ENCODE measurements around the gene AQP12B.

The AQP12B gene

DNA sequence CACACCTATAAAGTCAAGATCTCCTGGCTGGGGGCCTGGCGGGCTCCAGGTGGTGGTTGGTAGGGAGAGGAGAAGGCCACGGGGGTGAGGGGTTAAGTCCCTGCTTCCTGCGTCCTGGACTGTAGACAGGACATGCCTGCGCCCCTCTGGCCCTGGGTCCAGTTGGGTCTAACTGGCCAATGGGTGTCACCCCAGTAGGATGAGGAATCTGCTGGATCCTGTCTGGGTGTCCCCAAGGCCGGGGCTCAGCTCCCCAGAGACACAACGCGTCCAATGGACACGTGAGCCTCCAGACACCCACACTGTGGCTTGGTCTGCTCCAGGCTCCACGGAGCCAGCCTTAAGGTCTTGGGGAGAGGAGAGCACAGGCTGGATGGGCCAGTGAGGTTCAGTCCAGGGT lies 28.6 kb upstream of the AQP12B start:
- H3K27ac ChIP-seq, result no peak overlapping the region
- TF ChIP-seq, protein P1, sequence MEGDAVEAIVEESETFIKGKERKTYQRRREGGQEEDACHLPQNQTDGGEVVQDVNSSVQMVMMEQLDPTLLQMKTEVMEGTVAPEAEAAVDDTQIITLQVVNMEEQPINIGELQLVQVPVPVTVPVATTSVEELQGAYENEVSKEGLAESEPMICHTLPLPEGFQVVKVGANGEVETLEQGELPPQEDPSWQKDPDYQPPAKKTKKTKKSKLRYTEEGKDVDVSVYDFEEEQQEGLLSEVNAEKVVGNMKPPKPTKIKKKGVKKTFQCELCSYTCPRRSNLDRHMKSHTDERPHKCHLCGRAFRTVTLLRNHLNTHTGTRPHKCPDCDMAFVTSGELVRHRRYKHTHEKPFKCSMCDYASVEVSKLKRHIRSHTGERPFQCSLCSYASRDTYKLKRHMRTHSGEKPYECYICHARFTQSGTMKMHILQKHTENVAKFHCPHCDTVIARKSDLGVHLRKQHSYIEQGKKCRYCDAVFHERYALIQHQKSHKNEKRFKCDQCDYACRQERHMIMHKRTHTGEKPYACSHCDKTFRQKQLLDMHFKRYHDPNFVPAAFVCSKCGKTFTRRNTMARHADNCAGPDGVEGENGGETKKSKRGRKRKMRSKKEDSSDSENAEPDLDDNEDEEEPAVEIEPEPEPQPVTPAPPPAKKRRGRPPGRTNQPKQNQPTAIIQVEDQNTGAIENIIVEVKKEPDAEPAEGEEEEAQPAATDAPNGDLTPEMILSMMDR (conservative IDR thresholded peaks at IDR 0.05), result no peak

DNA sequence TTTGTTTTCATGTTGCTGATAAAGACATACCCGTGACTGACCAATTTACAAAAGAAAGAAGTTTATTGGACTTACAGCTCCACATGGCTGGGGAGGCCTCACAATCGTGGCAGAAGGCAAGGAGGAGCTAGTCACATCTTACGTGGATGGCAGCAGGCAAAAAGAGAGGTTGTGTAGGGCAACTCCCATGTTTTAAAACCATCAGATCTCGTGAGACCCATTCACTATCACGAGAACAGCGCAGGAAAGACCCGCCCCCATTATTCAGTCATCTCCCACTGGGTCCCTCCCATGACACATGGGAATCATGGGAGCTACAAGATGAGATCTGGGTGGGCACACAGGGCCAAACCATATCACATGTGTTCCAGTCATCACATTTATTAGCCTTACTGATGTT lies 25.8 kb upstream of the AQP12B start:
- H3K27ac ChIP-seq, result no peak overlapping the region
- TF ChIP-seq, protein P1 (conservative IDR thresholded peaks at IDR 0.05), result no peak

GRCh38 chr2:240707821-240708220 lies 25.1 kb upstream of the AQP12B start:
- H3K27ac ChIP-seq, result no peak overlapping the region
- TF ChIP-seq, protein P1 (conservative IDR thresholded peaks at IDR 0.05), result no peak

- TF ChIP-seq, protein P1 (conservative IDR thresholded peaks at IDR 0.05), result no peak
- no peak overlapping the region for H3K27ac ChIP-seq
Measured at GRCh38 chr2:240707043-240707756, 24.5 kb upstream of the AQP12B start.

DNA sequence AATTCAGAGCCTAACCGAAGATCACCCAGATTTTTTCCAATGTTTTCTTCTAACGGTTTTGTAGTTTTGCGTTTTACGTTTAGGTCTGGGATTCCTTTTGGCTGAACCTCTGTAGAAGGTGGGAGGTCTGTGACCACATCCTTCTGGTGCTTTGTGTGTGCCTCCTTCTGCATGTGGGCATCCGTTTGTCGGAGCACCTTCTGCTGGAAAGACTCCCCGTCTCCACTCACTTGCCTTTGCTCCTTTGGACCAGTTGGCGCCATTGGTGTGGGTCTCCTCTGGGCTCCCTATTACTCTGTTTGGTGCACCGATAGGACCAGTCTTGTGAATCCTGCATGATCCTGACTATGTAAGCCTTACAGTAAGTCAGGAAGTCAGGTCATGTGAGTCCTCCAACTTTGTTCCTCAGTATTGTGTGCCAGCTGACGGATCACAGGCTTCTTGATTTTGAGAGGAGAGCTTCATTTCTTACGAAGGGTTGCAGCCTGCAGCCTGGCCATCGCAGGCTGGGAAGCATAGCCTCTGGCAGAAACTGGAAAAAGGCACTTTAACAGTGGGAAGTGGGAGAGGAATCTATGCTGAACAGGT lies 22.6 kb upstream of the AQP12B start:
- no peak overlapping the region for H3K27ac ChIP-seq
- TF ChIP-seq, protein P1 (conservative IDR thresholded peaks at IDR 0.05), result no peak

DNA sequence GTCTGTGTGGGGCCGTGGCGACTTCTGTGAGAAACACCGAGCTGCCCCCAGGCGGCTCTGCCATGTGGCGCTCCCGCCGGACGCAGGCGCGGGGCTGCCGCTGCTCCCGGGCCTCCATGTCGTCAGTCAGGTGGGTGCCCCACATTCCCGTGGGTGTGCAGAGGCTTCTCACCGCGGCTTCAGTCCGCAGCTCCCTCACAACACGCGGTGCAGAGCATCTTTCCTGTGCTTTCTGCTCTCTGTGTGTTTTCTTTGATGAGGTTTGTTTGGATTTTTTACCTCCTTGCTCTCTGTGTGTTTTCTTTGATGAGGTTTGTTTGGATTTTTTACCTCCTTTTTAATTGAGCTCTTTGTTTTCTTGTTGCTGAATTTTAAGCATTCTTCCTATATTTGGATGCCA lies 22.0 kb upstream of the AQP12B start:
- H3K27ac ChIP-seq, result no peak overlapping the region

More for the DNA sequence above, 22.0 kb upstream of the AQP12B start:
- TF ChIP-seq, protein P1 (conservative IDR thresholded peaks at IDR 0.05), result no peak

Measured in VCaP (cell line).